GM21529 (cell line): ENCODE measurements around the gene PRICKLE3.
"Not testable (repeated sequence)": the region's sequence is repeated elsewhere in the genome, so short reads cannot be mapped to it uniquely, and the experiment has no call there.

Experiments
- ATAC-seq: cut with Tn5 transposase; IDR thresholded peaks from one replicate; pipeline ENCODE4 v1.9.1; 2021; ENCODE audit not compliant: unreplicated experiment

PRICKLE3 gene

DNA sequence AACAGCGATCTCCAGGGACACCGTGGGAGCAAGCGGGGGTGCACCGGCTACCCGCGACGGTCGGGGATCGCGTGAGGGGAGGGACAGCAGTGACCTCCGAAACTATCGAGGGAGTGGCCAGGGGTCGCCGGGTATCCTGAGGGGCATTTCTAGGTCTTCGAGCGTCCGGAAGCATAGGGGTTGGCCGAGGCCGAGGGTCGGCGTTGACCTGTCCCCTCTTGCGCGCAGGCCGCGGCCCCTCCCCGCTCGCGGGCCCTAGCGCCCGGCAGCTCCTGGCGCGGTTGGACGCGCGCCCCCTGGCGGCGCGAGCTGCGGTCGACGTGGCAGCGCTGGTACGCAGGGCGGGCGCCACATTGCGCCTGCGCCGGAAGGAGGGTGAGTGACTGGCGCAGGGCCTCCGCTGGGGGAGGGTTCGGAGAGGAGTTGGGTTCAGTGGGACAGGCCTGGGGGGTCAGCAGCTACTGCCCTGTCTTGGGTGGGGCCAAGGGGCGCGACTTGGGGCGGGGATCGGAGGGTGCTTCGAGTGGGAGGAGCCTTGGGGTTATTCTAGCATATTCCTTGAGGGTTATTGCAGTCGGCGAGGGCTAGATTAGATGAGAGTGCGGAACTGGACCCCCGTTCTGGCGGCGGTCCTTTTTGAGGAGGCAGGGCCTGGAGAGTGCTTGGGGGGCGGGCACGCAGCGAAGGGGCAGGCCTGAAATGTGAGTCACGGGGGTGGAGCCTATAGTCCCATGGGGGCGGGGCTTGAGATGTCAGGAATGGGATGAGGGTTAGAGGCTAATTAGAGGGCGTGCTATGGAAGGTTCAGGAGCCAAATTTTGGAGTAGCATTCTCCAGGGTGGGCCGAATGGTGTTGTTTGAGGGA lies 22.4 kb downstream of the PRICKLE3 start:
- ATAC-seq = peak; percentile 54

DNA sequence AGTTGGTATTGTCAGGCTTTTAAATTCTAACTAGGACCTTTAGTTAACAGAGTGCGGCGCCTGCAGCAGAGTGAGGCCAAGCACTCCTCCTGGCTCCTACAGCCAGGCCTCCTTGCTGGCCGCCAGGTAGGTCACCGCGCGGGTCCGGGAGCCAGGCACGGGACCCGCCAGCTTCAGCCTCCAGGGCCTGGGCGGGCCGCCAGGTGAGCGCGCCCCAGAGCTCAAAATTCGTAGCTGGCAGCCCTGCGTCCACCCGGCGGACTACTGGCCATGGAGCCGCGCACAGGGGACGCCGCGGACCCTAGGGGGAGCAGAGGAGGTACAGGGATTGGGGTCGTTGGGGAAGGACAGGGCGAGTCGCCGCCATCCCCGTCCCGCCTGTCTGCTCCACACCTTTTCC lies 23.6 kb downstream of the PRICKLE3 start, which contains the start of gene MAGIX:
Gene MAGIX (plus strand): TSS at position 139 of the 400 bp plus-strand sequence. CDS start 132 bp downstream, at position 271.
- ATAC-seq = no peak

DNA sequence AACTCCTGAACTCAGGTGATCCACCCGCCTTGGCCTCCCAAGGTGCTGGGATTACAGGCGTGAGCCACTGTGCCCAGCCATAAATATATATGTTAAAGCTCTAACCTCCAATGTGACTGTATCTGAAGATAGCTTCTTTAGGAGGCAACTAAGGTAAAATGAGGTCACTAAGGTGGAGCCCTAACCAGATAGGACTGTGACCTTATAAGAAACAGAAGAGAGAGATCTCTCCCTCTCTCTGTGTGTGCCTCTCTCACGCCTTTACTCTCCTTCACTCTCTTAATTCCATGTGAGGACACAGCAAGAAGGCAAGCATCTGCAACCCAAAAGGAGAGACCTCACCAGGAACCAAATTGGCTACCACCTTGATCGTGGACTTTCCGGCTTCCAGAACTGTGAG lies 24.5 kb downstream of the PRICKLE3 start:
- no peak for ATAC-seq

DNA sequence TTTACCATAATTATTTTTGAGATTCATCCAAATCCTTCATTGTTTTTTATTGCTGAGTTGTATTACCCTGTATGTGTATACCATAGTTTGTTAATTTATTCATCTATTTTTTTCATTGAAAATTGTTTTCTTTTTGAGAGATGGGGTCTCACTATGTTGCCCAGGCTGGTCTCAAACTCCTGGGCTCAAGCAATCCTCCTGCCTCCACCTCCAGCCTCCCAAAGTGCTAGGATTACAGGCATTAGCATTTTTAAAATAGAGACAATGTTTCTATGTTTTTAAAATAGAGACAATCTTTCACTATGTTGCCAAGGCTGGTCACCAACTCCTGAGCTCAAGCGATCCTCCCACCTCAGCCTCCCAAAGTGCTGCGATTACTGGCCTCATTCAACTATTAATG lies 25.3 kb downstream of the PRICKLE3 start:
- no peak for ATAC-seq

DNA sequence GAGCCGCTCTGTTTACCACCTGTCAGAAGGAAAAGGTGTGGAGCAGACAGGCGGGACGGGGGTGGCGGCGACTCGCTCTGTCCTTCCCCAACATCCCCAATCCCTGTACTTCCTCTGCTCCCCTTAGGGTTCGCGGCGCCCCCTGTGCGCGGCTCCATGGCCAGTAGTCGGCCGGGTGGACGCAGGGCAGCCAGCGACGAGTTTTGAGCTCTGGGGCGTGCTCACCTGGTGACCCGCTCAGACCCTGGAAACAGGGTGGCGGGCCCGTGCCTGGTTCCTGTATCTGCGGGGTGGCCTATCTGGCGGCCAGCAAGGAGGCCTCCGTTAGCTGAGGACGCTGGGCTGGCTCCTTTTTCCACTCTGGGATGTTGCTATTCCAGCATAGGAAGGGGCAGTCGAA lies 29.0 kb downstream of the PRICKLE3 start:
- ATAC-seq = no peak

DNA sequence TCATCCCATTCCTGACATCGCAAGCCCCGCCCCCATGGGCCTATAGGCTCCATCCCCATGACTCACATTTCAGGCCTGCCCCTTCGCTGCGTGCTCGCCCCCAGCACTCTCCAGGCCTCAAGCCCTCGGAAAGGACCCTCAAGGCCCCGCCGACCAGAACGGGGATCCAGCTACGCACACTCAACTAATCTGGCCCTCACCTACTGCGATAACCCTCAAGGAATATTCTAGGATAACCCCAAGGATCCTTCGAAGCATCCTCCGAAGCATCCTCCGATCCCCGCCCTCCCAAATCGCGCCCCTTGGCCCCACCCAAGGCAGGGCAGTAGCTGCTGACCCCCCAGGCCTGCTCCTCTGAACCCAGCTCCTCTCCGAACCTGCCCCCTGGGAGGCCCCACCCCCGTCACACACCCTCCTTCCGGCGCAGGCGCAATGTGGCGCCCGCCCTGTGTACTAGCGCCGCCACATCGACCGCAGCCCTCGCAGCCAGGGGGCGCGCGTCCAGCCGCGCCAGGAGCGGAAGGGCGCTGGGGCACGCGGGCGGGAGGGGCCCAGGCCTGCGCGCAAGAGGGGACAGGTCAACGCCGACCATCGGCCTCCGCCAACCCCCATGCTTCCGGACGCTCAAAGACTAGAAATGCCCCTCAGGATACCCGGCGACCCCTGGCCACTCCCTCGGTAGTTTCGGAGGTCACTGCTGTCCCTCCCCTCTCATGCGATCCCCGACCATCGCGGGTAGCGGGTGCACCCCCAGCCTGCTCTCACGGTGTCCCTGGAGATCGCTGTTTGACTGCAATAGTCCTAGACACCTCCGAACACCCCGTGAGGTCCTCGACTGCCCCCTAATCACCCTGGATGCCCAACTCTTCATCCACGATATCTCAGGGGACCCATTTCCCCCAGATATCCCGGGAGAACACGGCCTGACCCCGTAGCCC lies 30.0 kb downstream of the PRICKLE3 start:
- peak; percentile 84 for ATAC-seq

DNA sequence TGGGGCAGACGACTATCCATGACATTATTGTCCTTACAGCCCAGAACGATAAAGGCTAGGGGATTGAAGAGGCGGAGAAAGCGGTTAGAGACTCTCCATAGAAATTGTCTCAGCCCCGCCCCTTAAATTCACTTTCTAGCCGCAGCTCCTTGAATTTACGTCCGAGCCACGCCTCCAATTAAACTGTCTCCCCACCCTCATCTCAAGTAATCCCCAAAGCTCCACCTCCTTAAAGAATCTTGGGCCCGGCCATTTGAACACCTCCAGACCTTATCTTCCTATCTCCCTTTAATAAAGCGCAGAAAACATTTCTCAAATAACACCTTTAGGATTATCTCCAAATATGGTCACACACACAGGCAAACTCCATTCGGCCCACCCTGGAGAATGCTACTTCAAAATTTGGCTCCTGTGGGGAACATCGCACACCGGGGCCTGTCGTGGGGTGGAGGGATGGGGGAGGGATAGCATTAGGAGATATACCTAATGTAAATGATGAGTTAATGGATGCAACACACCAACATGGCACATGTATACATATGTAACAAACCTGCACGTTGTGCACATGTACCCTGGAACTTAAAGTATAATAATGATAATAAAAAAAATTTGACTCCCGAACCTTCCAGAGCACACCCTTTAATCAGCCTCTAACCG lies 30.8 kb downstream of the PRICKLE3 start:
- ATAC-seq = peak; percentile 9

DNA sequence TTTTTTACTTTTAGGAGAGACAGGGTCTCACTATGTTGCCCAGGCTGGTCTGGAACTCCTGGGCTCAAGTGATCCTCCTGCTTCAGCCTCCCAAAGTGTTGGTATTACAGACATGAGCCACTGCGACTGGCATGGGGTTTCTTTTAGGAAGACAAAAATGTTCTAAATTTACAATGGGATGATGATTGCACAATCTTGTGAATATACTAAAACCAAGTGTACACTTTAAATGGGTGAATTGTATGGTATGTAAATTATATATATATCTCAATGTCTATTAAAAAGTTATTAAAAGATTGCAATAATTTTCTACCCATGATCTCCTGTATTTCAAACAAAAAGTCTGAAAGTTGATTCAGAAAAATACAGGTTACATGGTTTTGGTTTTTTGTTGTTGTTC lies 32.7 kb downstream of the PRICKLE3 start:
- ATAC-seq = no peak

DNA sequence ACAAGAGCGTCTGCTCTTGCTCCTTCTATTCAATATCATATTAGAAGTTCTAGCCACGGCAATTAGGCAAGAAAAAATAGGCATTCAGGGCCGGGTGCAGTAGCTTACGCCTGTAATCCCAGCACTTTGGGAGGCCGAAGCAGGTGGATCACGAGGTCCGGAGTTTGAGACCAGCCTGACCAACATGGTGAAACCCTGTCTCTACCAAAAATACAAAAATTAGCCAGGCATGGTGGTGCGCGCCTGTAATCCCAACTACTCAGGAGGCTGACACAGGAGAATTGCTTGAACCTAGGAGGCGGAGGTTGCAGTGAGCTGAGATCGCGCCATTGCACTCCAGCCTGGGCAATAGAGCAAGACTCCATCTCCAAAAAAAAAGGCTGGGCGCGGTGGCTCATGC lies 36.9 kb downstream of the PRICKLE3 start:
- ATAC-seq = not testable (repeated sequence)

DNA sequence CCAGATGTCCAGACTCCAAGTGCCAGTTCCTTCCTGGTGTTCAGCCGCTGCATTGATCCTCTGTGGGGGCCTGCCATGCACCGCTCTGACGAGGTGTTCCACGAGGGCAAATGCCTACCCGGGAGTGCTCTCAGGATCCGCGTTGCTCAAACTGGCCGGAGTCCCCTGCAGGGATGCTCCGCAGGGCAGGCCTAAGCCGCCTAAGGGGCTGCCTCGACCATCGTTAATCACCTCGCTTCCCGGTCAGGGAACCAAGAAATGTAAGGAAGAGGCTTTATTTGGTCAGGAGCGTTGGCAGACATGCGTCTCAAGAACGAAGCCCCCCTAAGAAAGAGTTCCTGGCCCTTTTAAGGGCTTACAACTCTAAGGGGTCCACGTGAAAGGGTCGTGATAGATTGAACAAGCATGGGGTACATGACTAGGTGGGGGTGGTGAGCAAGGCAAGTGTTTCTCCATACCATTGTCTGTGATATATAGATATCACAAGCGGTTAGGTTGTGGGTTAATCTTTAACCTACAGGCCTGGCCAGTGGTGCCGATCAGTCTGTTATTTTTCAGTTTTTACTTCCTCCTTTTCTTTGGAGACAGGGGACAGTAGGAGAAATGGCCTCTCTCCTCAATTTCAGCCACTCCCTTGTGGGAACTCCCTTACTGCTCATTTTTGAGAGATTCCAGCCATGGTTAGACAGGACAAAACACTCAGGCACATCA lies 37.6 kb downstream of the PRICKLE3 start:
- ATAC-seq = not testable (repeated sequence)

DNA sequence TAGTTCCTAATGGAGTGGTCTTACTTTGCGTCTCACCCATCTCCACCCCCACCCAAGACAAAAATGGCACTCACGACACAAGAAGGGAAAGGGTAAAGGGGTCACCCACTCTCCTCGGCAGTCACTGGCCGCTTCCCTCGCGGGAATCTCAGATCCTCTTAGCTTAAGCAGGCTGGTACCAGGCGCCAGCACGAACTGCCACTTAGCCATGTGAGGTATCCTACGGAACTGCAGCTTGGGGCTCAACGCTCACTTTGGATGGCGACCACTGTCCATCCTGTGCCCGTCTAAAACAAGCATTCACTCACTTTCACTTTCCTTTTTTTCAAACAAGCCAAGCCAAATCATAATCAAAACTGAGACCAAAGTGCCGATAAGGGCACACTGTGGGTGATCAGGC lies 38.2 kb downstream of the PRICKLE3 start:
- ATAC-seq = no peak

DNA sequence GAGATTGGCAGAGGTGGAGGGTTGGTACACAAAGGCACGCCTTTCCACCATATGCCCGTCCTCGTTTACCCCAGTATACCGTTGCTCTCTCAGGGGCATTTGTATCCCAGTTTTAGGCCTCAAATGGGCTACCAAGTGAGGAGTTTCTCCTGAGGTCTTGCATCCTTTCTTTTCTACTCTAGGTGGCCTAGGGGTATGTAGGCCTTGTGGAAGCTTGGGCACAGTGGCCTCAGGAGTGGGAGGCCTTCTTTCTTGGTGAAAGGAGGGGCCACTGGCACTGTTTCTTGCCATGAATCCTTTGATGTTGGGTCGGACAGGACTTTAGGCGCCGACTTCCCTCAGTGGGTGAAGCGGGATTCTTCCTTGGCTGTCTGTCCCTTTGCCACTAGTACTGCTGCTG lies 38.9 kb downstream of the PRICKLE3 start:
- ATAC-seq = no peak

DNA sequence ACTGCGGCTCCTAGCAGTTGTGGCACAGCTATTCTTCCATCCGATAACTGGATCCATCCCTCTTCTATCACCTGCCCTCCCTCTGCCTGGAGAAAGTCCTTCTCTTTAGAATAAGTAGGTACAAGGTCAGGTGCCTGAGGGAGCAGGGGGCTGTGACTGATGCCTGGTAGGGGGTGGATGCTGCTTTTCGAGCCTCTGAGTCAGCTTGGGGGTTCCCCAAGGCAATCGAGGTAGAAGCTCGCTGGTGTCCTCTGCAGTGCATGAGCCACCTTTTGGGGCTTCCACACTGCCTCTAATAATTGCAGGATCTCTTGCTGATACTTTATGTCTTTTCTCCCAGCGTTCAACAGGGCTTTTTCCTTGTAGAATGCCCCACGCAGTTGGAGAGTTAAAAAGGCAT lies 43.0 kb downstream of the PRICKLE3 start:
- ATAC-seq = not testable (repeated sequence)

DNA sequence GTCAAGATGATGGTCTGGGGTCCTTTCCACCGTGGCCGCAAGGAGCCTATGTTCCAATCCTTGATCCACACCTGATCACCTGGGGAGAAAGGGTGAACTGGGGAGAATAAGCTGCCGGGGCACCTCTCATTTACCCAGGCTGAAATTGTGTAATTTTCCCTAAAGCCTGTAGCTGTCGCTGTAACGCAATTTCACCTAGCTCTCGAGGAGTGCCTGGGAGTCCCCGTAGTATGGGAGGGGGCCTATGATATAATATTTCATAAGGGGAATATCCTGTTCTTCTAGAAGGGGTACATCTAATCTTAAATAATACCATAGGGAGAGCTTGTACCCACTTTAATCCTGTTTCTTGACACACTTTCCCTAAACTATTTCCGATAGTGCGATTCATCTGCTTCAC lies 43.9 kb downstream of the PRICKLE3 start:
- ATAC-seq = not testable (repeated sequence)

DNA sequence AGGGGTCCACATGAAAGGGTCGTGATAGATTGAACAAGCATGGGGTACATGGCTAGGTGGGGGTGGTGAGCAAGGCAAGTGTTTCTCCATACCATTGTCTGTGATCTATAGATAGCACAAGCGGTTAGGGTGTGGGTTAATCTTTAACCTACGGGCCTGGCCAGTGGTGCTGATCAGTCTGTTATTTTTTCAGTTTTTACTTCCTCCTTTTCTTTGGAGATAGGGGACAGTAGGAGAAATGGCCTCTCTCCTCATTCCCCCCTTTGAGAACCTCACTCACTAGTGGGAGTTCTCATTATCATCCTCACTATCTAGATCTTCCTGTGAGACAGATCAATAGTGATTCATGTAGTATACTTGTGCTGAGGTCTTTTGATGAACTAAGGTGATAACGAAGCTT lies 46.5 kb downstream of the PRICKLE3 start:
- no peak for ATAC-seq

DNA sequence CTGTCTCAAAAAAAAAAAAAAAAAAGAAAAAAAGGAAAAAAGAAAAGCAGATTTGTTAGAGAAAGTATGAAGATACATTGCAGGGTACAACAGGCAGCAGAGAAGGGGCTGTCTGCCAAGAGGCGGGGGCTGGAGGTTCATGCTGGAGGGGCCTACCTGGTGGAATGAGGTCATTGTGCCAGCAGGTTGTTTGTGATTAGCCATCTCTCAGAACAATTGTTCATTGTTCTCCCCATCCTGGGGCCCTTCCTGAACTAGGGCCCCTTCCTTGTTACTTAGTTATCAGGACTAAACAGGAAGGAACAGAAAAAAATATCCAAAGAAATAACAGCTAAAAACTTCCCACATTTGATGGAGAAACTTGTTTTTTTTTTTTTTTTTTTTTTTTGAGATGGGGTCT lies 48.7 kb downstream of the PRICKLE3 start:
- no peak for ATAC-seq

DNA sequence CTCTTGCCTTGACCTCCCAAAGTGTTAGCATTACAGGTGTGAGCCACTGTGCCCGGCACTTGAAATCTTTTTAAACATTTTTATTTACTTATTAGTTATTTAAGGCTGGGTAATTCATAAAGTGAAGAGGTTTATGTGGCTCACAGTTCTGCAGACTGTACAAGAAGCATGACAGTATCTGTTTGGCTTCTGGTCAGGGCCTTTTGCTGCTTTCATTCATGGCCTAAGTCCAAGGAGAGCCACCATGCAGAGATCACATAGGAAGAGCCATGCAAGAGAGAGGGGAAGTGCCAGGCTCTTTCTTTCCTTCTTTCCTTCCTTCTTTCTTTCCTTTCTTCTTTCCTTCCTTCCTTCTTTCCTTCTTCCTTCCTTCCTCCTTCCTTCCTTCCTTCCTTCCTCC lies 52.4 kb downstream of the PRICKLE3 start:
- no peak for ATAC-seq

DNA sequence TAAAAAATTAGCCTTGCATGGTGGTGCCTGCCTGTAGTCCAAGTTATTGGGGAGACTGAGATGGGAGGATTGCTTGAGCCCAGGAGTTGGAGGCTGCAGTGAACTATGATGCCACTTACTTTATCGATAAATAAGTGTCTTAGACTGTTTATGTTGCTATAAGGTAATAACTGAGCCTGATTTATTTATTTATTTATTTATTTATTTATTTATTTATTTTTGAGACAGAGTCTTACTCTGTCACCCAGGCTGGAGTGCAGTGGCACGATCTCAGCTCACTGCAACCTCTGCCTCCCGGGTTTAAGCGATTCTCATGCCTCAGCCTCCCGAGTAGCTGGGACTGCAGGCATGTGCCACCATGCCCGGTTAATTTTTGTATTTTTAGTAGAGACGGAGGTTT lies 53.9 kb downstream of the PRICKLE3 start:
- ATAC-seq = not testable (repeated sequence)

DNA sequence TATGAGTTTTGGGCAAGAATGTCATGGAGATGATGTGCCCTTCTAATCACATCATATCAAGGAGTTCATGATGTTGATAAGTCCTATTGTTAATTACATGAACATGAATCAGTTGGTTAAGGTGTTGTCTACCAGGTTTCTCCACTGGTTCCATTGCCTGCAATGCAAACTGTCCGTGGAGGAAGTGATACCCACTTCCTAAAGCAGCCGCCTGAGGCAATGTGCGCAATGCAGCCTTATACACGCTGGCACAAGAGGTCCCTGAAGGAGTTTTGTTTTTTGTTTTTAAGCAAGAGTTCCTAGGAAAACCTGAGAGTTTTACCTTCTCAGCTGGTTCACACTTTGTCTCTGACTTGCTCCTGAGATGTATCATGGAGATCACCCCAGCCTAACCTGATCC lies 56.7 kb downstream of the PRICKLE3 start:
- ATAC-seq = no peak

DNA sequence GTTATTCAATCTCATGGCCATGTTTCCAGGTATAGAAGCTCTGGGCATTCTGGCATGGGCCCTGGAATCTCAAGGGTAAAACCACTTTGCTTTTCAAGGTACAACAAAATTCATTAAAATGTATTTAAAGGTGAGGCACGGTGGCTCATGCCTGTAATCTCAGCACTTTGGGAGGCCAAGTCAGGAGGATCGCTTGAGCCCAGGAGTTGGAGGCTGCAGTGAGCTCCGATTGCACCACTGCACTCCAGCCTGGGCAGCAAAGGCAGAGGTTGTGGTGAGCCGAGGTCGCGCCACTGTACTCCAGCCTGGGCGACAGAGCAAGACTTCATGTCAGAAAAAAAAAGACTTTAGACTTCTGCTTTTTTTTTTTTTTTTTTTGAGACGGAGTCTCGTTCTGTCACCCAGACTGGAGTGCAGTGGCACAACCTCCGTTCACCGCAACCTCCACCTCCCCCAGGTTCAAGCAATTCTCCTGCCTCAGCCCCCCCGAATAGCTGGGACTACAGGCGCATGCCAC lies 58.4 kb downstream of the PRICKLE3 start:
- not testable (repeated sequence) for ATAC-seq
